Lower lobe of right lung (tissue), 2 donors: ENCODE measurements around the gene TRMT61A. TPM values are rescaled to one million over a fixed set of nuclear protein-coding genes. Genes with fewer than 3 reads are reported as not detected.

Source experiments
- ATAC-seq, 2 donors: fragments of 200-7000 bp; cut with Tn5 transposase; one replicate each; pipeline ENCODE4 v1.9.1; 2020 to 2022; ENCODE audit warnings: mild to moderate bottlenecking in 2 of 2, moderate library complexity in 2 of 2
- DNase-seq: peaks from one replicate; pipeline ENCODE4 v3.0.0-alpha.2; 2020
- H3K27ac ChIP-seq: fragments of 200-600 bp; one replicate; pipeline ENCODE4 v1.8.0; 2022
- H3K27me3 ChIP-seq: fragments of 200-600 bp; one replicate; pipeline ENCODE4 v1.8.0; 2022; ENCODE audit warnings: low read depth
- H3K36me3 ChIP-seq: fragments of 200-600 bp; one replicate; pipeline ENCODE4 v1.8.0; 2022; ENCODE audit warnings: mild to moderate bottlenecking
- H3K4me1 ChIP-seq: fragments of 200-600 bp; one replicate; pipeline ENCODE4 v1.8.0; 2022
- H3K4me3 ChIP-seq: fragments of 200-600 bp; one replicate; pipeline ENCODE4 v1.8.0; 2022; ENCODE audit warnings: mild to moderate bottlenecking
- H3K9me3 ChIP-seq: fragments of 200-600 bp; one replicate; pipeline ENCODE4 v1.8.0; 2022
- CTCF ChIP-seq: fragments of 200-600 bp; IDR thresholded peaks from one replicate; pipeline ENCODE4 v1.8.0; 2022; ENCODE audit warnings: antibody characterized with exemption, mild to moderate bottlenecking
- intact Hi-C: fragments of 100-400 bp; cut with DNase I; formaldehyde crosslinking; loops from one replicate; pipeline ENCODE4 v1.11.0; 2022
- total RNA-seq: library from RNA; stranded (reverse); fragmentation: NEBNext Ultra II Directional; extraction: Animal tissue kit (Norgen Biotek cat#: 25700); gene quantifications from one replicate; pipeline ENCODE4 v1.2.1, GENCODE V29; 2021
- donor health status: DM: no; HTN: yes; CAD: no; lungs with severe emphysema.

TRMT61A gene
- total RNA-seq, 1 donor from 2014 or later = 11.0 TPM

- Histone ChIP-seq H3K27ac (no peak overlapping the region), H3K4me1 (peaks cover 24% of the 10 kb centered on the region), H3K36me3 (peaks cover 23% of the 10 kb centered on the region), H3K9me3 (no peaks in the 10 kb centered on the region), H3K27me3 (no peaks in the 10 kb centered on the region), H3K4me3 (no peak overlapping the region)
- intact Hi-C loops = no loop called here
- DNase-seq = no peak
- no peak for ATAC-seq
- no peak for TF ChIP-seq CTCF
Measured at GRCh38 chr14:103533999-103534575, 5.1 kb downstream of the TRMT61A start.

GRCh38 chr14:103534576-103535061, 5.6 kb downstream of the TRMT61A start:
- TF ChIP-seq CTCF = no peak
- intact Hi-C loops = no loop called here
- no peak for ATAC-seq
- Histone ChIP-seq H3K27ac (no peak overlapping the region), H3K27me3 (no peaks in the 10 kb centered on the region), H3K36me3 (peaks cover 23% of the 10 kb centered on the region), H3K4me3 (no peak overlapping the region), H3K4me1 (peaks cover 25% of the 10 kb centered on the region), H3K9me3 (no peaks in the 10 kb centered on the region)
- DNase-seq = no peak

- no peak overlapping the region for H3K4me3 ChIP-seq
- ATAC-seq = no peak
- no peak for DNase-seq
- H3K36me3 ChIP-seq = peaks cover 23% of the 10 kb centered on the region
- H3K27me3 ChIP-seq = no peaks in the 10 kb centered on the region
- intact Hi-C loops = no loop called here
- H3K4me1 ChIP-seq = peaks cover 22% of the 10 kb centered on the region
- TF ChIP-seq CTCF = no peak
- no peak overlapping the region for H3K27ac ChIP-seq
- H3K9me3 ChIP-seq = no peaks in the 10 kb centered on the region
Measured at GRCh38 chr14:103535081-103535890, 6.3 kb downstream of the TRMT61A start.

- Histone ChIP-seq H3K4me1 (peaks cover 25% of the 10 kb centered on the region), H3K4me3 (no peak overlapping the region), H3K36me3 (peaks cover 23% of the 10 kb centered on the region), H3K27ac (no peak overlapping the region), H3K9me3 (no peaks in the 10 kb centered on the region), H3K27me3 (no peaks in the 10 kb centered on the region)
- TF ChIP-seq CTCF = no peak
- no peak for ATAC-seq
- intact Hi-C loops = no loop called here
- DNase-seq = no peak
Measured at GRCh38 chr14:103535891-103536565, 7.0 kb downstream of the TRMT61A start.

- H3K9me3 ChIP-seq = no peaks in the 10 kb centered on the region
- DNase-seq (no peak), ATAC-seq (no peak)
- intact Hi-C loops = no loop called here
- no peak overlapping the region for H3K4me3 ChIP-seq
- peaks cover 23% of the 10 kb centered on the region for H3K36me3 ChIP-seq
- H3K27me3 ChIP-seq = no peaks in the 10 kb centered on the region
- H3K27ac ChIP-seq = no peak overlapping the region
- peaks cover 29% of the 10 kb centered on the region for H3K4me1 ChIP-seq
- no peak for TF ChIP-seq CTCF
Measured at GRCh38 chr14:103536693-103537092, 7.7 kb downstream of the TRMT61A start.
